Natural killer cell (primary cell): ENCODE measurements around the gene RYR3. TPM values are rescaled to one million over a fixed set of nuclear protein-coding genes. Genes with fewer than 3 reads are reported as not detected.

Source experiments
- ATAC-seq, 3 donors: fragments of 150-1000 bp in 2 of 3; fragments of 200-7000 bp in 1 of 3; cut with Tn5 transposase; 1 replicate in 1 of 3; 2 replicates in 2 of 3; pipeline ENCODE4 v1.10.0; 2021; ENCODE audit warnings: mild to moderate bottlenecking in 2 of 3, moderate library complexity in 2 of 3
- DNase-seq, 2 donors: peaks; one replicate each; pipeline versions ENCODE4 v3.0.0 to v3.0.0-alpha.2; 2013 to 2021; ENCODE audit warnings: mixed read lengths in 1 of 2
- H3K27ac ChIP-seq: one replicate; pipeline ENCODE4 v1.5.1; 2013; ENCODE audit warnings: mild to moderate bottlenecking, low read length
- H3K27me3 ChIP-seq: one replicate; pipeline ENCODE4 v1.6.1; 2013; ENCODE audit warnings: low read length; ENCODE audit not compliant: control insufficient read depth, insufficient read depth
- H3K36me3 ChIP-seq: one replicate; pipeline ENCODE4 v1.6.1; 2013; ENCODE audit warnings: low read length; ENCODE audit not compliant: control insufficient read depth, insufficient read depth
- H3K4me1 ChIP-seq: one replicate; pipeline ENCODE4 v1.6.1; 2013; ENCODE audit warnings: low read length; ENCODE audit not compliant: control insufficient read depth, insufficient read depth
- H3K4me3 ChIP-seq: one replicate; pipeline ENCODE4 v1.5.1; 2013; ENCODE audit warnings: low read length
- H3K9me3 ChIP-seq: one replicate; pipeline ENCODE4 v1.6.1; 2013; ENCODE audit warnings: low read length; ENCODE audit not compliant: control insufficient read depth, insufficient read depth
- H3K27ac Mint-ChIP-seq, 2 donors: one replicate each; pipeline ENCODE4 v1.8.0; 2022; ENCODE audit warnings: mild to moderate bottlenecking in 2 of 2, mixed read lengths in 2 of 2, moderate library complexity in 1 of 2
- H3K27me3 Mint-ChIP-seq, 2 donors: one replicate each; pipeline ENCODE4 v1.8.0; 2022; ENCODE audit warnings: low read depth in 2 of 2, mixed read lengths in 2 of 2
- H3K36me3 Mint-ChIP-seq: one replicate; pipeline ENCODE4 v1.8.0; 2022; ENCODE audit warnings: mixed read lengths
- H3K4me1 Mint-ChIP-seq, 2 donors: one replicate each; pipeline ENCODE4 v1.8.0; 2022; ENCODE audit warnings: mixed read lengths in 2 of 2
- H3K4me3 Mint-ChIP-seq: one replicate; pipeline ENCODE4 v1.8.0; 2022; ENCODE audit warnings: mild to moderate bottlenecking, moderate library complexity, mixed read lengths
- H3K9me3 Mint-ChIP-seq, 2 donors: one replicate each; pipeline ENCODE4 v1.8.0; 2022; ENCODE audit warnings: mixed read lengths in 2 of 2
- CTCF ChIP-seq: fragments of 200-600 bp; IDR thresholded peaks from one replicate; pipeline ENCODE4 v1.8.0; 2022; ENCODE audit warnings: antibody characterized with exemption
- WGBS: methylation state at CpG from one replicate; pipeline ENCODE4 v1.1.7; 2013; ENCODE audit warnings: missing lambda C conversion rate; ENCODE audit not compliant: insufficient coverage; 5-methylcytosine and 5-hydroxymethylcytosine counted together
- intact Hi-C: fragments of 100-400 bp; cut with micrococcal nuclease; formaldehyde crosslinking; loops from one replicate; pipeline ENCODE4 v1.14.2; 2022
- total RNA-seq, 4 donors: library from RNA; stranded (reverse); fragments of 120-200 nt in 1 of 4; gene quantifications; one replicate each; pipeline versions ENCODE4 v1.2.3 to v1.2.4, GENCODE V29; 2013 to 2022

The RYR3 gene
- total RNA-seq, 3 donors from 2014 or later (not counting 1 experiment from before 2014, with no cell fraction given) = 0.09 to 6.2 TPM; not detected in 1

DNA sequence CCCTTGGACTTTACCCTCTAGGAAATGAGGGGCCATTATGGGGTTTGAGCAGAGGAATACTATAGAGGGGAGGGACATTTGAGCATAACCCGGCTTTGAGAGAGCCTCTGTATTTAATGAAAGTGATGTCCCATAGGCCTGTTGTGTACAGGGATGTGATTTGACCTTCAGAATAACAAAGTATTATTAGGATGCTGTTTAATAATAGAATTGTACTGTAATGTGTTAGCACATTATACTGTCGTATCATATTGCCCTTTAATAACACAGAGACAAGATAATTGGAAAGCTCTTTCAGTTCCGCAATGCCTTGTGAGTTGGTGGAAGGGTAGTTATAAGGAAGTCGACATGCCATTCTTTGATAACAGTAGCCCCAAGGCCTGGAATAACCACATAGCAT is 328.3 kb downstream of the RYR3 start:
- H3K4me3 ChIP-seq = no peak overlapping the region
- H3K4me1 ChIP-seq = no peaks in the 10 kb centered on the region
- Mint-ChIP-seq H3K4me3 (no peak overlapping the region), H3K4me1 (no peaks in the 10 kb centered on the region), H3K9me3 (no peaks in the 10 kb centered on the region), H3K27ac (no peak overlapping the region), H3K36me3 (no peaks in the 10 kb centered on the region), H3K27me3 (peaks cover 7 to 29% of the 10 kb centered on the region in 2 donors)
- no peak for TF ChIP-seq CTCF
- no peaks in the 10 kb centered on the region for H3K36me3 ChIP-seq
- 44% methylated on average over 1 of the region's 4 CpGs for WGBS
- ATAC-seq (no peak), DNase-seq (no peak)
- intact Hi-C loops = no loop called here
- H3K9me3 ChIP-seq = no peaks in the 10 kb centered on the region
- H3K27me3 ChIP-seq = no peaks in the 10 kb centered on the region
- no peak overlapping the region for H3K27ac ChIP-seq

GRCh38 chr15:33639456-33639855 is 328.7 kb downstream of the RYR3 start:
- Mint-ChIP-seq H3K27me3 (peaks cover 7 to 29% of the 10 kb centered on the region in 2 donors), H3K9me3 (no peaks in the 10 kb centered on the region), H3K4me1 (no peaks in the 10 kb centered on the region), H3K36me3 (no peaks in the 10 kb centered on the region), H3K27ac (no peak overlapping the region), H3K4me3 (no peak overlapping the region)
- H3K27ac ChIP-seq = no peak overlapping the region
- no peaks in the 10 kb centered on the region for H3K4me1 ChIP-seq
- no peak for ATAC-seq
- H3K36me3 ChIP-seq = no peaks in the 10 kb centered on the region
- 91% methylated on average over 3 of the region's 4 CpGs for WGBS
- TF ChIP-seq CTCF = no peak
- no peaks in the 10 kb centered on the region for H3K9me3 ChIP-seq
- intact Hi-C loops = no loop called here
- DNase-seq = no peak
- H3K27me3 ChIP-seq = no peaks in the 10 kb centered on the region
- no peak overlapping the region for H3K4me3 ChIP-seq

- DNase-seq (no peak), ATAC-seq (no peak)
- Mint-ChIP-seq H3K9me3 (no peaks in the 10 kb centered on the region), H3K4me3 (no peak overlapping the region), H3K27me3 (peaks cover 7 to 29% of the 10 kb centered on the region in 2 donors), H3K36me3 (no peaks in the 10 kb centered on the region), H3K4me1 (no peaks in the 10 kb centered on the region), H3K27ac (no peak overlapping the region)
- H3K27ac ChIP-seq = no peak overlapping the region
- no peak overlapping the region for H3K4me3 ChIP-seq
- no peaks in the 10 kb centered on the region for H3K4me1 ChIP-seq
- no peaks in the 10 kb centered on the region for H3K36me3 ChIP-seq
- no peaks in the 10 kb centered on the region for H3K9me3 ChIP-seq
- intact Hi-C loops = no loop called here
- H3K27me3 ChIP-seq = no peaks in the 10 kb centered on the region
- 14% methylated on average over 6 of the region's 6 CpGs for WGBS
- no peak for TF ChIP-seq CTCF
These were observed 329.2 kb downstream of the RYR3 start for GRCh38 chr15:33639978-33640377.

DNA sequence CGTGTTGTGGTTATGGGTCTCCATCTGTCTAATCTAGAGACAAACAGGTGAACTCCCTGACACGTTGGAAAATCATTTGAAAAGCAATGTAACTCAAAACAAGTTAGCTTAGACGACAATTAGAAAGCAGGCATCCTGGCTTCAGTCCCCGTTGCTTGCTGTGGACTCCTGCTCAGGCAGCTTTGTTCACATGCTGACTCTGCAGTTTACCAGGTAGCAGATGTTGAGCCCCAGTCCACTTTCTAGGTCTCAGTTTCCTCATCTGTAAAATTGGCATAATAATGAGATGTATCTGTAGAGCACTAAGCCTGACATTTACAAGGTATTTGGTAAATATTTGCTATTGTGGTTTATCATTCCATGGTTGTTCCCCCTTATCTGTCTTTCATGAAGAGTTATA is 330.3 kb downstream of the RYR3 start:
- H3K4me1 Mint-ChIP-seq = no peaks in the 10 kb centered on the region
- ATAC-seq (no peak), DNase-seq (no peak)
- Histone ChIP-seq H3K27ac (no peak overlapping the region), H3K27me3 (no peaks in the 10 kb centered on the region), H3K36me3 (no peaks in the 10 kb centered on the region), H3K4me3 (no peak overlapping the region), H3K4me1 (no peaks in the 10 kb centered on the region), H3K9me3 (no peaks in the 10 kb centered on the region)
- H3K4me3 Mint-ChIP-seq = no peak overlapping the region
- intact Hi-C loops = no loop called here
- TF ChIP-seq CTCF = no peak
- peaks cover 5 to 21% of the 10 kb centered on the region in 2 donors for H3K27me3 Mint-ChIP-seq
- no peak overlapping the region for H3K27ac Mint-ChIP-seq
- 75% methylated on average over 4 of the region's 4 CpGs for WGBS
- no peaks in the 10 kb centered on the region for H3K36me3 Mint-ChIP-seq
- H3K9me3 Mint-ChIP-seq = no peaks in the 10 kb centered on the region
